ENCODE data around the gene SERPINB1.
"Not testable (repeated sequence)": the region's sequence is repeated elsewhere in the genome, so short reads cannot be mapped to it uniquely, and the experiment has no call there.

The SERPINB1 gene

DNA sequence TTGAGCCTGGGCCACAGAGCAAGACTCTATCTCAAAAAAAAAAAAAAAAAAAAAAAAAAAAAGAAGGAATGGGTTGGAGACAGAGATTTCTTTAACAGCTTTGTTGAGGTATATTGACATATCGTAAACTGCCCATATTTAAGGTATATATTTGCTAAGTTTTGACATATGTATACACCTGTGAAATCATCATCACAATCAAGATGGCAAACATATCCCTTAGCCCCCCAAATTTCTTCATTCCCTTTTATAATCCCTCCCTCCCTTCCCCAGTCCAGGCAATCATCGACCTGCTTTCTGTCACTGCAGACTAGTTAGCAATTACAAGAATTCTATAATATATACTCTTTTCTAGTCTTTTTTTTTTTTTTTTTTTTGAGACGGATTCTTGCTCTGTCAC, 29.0 kb downstream of the SERPINB1 start:
- no peak for DNase-seq (ENCODE audit: low read depth)

DNA sequence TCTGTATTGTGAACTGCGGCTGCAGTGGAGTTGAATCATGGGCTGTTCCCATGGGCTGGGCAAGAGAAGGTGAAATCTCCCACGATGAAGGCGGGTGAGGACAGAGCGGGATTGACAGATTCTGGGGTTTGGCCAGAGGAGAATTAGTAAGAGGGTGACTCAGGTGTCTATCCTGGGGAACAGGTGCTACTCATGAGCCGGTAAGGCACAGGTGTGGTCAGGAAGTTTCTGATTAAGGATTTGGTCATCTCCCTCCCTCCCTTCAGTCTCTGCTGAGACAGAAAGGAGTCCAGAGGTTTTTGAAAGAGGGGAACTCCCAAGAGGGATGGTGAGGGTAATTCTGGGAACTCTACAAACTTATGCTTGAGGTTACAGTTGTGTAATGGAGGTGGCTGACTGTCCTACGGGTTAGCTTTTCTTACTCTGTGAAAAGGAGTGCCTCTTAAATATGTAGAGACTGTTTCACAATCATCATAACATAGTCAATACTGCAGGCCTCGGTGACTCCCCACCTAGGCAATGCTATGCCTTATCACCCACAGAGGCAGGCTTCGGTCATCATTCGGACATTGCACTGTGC, 31.5 kb downstream of the SERPINB1 start:
- DNase-seq (ENCODE audit: low read depth) = no peak

DNA sequence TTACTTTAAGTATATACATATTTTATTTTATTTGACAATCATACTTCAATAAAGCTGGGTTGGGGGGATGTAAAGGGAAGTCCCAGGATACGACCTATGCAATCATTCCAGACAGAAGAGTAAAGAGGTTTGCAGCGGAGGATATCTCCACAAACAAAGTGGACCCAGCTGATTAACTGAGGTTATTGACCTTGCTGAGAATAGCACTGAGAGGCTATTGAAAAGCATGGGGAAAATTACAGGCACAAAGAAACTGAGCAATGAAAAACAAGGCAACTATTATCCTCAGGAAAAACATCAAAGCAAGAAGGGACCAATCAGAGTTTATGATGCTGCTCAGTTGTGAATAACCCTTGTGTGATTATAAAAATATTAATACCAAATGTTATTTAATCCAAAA, 32.6 kb downstream of the SERPINB1 start:
- no peak for DNase-seq (ENCODE audit: low read depth)

DNA sequence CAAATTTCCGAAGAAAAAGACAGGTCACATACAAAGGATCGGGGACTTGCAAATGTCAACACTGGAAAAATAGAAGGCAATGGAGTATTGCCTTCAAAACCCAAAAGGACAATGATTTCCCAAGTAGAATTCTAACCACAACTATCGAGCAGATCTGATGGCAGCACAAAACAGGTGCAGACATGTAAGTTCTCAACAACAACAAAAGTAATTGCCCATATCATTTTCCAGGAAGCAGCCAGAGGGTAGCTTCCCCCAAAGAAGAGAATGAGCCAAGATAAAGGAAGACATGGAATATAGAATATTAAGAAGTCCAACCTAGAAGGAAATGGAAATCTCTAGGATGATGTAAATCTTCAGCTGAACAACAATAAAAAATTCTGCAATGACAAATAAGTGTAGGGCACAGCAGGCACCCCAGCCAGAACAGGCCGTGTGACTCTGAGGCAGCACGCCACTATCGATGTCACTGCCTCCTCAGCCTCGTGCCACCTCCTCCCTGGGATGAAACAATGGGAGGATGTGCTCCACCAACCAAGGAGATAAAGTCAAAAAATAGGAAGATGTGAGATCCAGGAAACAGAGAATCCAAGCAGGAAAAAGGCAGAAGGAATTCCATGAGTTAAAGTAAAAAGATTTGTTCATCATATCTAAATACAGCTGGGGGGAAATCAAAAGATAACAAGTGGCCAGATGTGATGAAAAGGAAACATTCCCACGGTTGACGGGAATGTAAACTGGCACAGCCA, 34.1 kb downstream of the SERPINB1 start:
- no peak for DNase-seq (ENCODE audit: low read depth)

DNA sequence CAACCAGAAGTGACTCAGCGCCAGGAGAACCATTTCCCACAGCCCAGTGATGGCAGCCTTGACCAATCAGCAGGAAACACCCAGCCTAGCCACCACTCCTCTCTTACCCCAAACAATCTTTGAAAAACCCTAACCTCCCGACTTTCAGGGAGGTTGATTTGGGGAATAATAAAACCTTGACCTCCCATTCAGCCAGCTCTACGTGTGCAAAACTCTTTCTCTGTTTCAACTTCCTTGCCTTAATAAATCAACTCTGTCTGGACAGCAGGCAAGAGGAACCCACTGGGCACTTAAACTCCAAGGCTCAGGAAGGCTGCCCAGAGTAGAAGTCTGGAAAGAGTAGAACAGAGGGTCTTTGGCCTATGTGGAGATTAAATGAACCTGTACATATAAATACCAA, 35.0 kb downstream of the SERPINB1 start:
- no peak for DNase-seq (ENCODE audit: low read depth)

DNA sequence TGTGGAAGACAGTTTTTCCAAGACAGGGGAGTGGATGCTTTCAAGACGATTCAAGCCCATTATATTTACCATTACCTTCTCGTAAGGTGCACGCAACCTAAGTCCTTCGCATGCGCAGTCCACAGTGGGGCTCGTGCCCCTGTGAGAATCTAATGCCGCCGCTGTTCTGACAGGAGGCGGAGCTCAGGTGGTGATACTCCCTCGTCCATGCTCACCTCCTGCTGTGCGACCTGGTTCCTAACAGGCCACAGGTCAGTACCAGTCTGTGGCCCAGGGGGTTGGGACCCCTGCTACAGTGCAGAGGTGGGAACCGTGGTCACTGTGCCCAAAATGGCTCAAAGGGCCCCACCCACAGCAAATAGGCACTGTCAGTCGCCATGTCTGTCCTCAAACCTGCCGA, 36.6 kb downstream of the SERPINB1 start:
- no peak for DNase-seq (ENCODE audit: low read depth)

DNA sequence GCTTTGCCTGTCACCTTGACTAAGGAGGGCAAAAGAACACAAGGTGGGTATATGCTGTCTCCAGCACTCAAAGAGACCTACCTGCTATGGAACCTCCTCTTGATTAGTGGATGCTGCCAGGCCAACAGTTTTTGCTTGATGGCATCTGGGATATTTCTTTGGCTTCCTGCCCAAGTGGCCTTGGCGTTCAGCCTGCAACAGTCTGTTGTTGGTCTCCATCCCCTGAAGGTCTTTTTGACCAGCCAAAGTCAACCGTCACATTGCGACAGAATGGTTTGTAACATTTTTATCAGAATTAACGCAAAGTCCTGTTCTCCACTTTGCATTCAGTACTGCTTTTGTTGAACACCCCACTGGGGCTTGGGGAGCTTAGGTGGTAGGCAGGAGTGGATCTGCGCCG, 37.1 kb downstream of the SERPINB1 start:
- no peak for DNase-seq (ENCODE audit: low read depth)

DNA sequence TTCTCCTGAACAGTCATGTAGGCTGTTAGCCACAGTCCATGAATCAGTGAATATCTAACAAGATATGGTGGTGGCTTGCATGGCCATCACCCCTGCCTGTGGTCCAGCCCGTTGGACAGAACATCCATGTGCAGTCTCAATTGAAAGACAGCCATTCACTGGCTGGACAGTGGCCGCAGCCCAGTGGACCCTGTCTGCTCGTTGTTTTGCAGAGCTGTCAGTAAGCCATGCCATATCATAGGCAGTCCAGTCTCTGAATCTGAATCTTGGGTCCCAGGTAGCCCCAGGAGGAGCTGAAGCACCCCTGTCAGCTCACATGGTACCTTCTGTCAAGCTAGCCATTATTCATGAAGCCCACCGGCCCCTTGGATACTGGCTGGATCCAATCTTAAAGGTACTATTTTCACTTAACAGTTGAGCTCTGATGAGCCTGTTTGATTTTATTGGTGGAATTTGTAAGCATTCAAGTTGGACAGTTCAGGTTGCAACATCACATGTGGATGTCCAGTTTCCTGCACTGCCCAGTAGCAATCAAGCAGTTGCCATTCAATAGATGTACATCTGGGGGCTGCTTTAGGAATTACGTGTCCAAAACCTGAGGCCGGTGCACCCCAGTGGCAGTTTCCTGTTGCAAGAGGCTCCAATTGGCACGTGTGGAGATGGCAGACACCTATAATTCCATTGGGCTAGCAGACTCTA, 37.8 kb downstream of the SERPINB1 start:
- no peak for DNase-seq (ENCODE audit: low read depth)

DNA sequence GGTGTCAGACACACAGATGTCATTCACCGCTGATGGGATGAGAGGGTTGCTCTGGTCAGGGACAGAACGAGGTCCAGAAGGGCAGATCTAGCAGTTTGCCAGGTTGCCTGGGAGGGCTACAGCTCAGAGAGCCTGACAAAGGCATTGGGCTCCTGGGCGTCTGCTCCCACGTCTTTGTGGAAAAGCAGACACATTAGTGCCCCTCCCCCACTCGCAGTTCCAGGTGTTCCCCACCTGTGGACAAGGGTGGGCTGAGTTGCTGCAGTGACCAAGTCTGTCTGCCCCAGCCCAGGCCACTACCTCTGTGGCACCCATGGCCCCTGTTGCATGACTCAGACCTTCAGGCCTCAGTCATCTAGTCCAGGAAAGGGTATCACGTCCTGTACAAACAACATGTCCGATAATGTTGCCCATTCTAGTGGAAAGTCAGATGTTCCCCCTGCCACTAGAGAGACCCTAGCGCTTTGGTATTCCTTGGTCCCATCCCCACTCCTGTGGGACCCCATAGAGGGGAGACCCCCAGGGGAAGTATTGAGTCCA, 39.1 kb downstream of the SERPINB1 start:
- no peak for DNase-seq (ENCODE audit: low read depth)

DNA sequence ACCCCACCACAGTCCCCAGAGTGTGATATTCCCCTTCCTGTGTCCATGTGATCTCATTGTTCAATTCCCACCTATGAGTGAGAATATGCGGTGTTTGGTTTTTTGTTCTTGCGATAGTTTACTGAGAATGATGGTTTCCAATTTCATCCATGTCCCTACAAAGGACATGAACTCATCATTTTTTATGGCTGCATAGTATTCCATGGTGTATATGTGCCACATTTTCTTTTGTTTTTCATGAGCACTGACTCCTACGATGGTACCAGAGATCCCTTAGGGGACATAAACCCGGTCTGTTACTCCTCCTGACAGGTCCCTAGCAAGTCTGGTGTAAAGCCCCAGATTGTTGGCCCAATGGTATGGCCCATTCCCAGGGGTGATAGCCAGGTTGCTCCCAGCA, 40.0 kb downstream of the SERPINB1 start:
- DNase-seq (ENCODE audit: low read depth) = not testable (repeated sequence)

DNA sequence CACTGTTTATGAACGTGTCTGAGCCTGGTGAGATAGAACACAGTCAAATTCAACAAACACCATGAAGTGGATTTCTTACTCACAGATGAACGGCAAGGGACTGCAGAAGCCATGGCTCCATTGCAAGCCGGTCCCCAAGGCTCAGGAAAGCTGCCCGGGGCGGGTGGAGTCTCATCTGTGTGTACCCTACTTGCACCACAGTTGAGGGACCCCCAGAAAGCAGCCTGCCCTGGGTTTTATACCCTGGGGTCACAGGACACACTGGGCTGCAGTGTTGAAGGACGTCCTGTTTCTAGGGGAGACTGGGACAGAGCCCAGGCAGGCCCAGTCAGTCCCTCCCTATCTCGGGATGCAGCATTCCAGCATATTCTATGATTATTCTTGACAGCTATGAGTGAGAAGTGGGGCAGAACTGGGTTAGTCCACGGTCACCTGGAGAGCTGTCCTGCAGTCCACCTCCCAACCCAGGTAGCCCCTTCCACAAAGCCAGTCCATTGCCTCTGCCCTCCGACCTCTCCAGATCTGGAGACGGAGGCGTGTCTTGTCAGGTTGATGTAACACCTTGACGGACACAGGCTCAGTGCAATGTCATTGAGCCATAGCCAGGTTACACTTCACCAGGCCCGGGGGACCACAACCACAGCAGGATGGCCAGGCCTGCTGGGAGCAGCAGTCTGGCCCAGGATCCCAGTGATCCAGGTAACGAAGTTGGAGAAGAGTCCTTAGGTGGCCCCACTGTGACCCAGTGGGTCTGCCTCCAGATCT, 40.9 kb downstream of the SERPINB1 start:
- no peak for DNase-seq (ENCODE audit: low read depth)

DNA sequence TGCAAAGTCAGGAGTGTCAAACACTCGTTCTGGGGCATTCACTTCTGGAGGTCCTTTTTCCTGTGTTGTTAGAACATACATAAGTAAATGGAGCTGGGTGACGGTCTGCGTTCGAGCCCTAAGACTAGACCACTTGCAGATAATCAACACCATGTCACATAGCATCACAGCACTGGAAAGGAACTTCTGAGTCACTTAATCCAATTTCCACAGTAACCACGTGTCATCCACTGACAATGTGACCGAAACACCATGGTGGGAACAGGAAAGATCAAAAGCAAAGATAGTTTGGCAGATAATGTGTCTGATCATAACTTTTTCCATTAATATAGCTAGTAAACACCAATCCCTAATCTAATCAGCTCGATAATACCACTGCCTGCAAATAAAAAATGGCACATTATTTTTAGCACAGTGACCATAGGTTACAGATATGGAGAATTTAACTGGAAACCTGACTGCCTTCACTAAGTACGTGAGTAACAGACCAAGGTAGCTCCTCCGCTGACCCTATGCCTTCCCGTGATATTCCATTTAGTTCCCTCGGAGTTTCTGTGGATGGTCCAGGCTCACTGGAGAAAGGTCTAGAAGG, 41.6 kb downstream of the SERPINB1 start:
- no peak for DNase-seq (ENCODE audit: low read depth)

DNA sequence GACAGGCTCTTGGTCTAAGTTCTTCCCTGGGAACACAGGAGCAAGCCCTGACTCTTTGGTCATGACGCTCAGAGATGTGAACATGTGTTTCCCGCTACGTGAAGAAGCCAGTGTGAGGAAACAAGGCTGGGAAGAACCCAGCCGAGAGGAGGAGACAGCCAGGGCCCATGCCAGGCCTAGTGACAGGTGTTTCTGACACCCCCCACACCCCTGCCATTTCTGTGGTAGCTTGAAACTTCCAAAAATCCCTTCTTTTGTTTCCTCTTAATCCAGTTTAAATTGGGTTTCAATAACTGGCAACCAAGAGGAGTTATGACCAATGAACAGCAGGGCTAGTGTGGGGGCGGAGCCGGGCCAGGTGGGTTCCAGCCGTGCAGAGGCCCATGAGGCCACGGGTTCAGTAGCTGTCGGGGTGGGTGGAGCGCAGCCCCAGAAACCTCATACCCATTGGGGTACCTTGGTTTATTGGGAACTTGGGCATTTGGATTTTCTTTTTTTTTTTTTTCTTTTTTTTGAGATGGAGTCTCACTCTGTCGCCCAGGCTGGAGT, 43.0 kb downstream of the SERPINB1 start:
- no peak for DNase-seq (ENCODE audit: low read depth)

DNA sequence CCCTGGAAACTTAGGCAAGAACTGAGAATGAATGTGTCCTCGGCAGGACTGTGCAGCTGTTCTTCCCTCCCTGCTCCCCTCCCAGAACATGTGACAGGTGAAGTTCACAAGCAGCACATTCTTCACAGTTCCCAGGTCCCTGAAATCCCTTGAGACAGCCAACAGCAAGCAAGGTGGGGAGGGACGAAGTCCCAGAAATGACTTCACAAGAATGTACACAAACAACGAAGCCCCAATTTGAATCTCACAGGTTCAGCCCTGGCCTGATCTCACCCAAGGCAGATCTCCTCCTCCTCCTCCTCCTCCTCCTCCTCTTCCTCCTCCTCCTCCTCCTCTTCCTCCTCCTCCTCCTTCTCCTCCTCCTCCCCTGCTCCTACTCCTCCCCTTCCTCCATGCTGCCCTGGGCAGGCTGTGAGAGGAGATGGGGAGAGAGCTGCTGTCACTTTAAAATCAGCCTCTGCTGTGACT, 44.1 kb downstream of the SERPINB1 start:
- DNase-seq (ENCODE audit: low read depth) = no peak

DNA sequence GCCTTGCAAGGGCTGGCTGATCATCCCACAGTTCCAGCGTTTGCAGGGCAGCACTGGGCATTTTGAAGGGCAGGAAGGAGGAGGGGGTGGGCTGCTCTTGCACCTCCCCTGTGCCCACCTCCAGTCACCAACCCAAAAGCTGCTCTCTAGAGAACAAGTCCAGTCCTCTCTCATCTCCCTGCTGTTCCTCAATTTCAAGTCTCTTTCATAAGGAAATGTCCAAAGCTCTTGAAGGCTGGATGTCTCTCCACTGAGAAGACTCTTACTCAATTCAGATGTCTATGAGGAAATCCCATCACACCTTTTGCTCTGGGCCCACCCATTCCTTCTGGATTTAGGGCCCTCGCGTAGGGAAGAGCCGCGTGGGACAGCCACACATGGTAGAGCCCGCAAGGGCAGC, 44.8 kb downstream of the SERPINB1 start:
- no peak for DNase-seq (ENCODE audit: low read depth)

DNA sequence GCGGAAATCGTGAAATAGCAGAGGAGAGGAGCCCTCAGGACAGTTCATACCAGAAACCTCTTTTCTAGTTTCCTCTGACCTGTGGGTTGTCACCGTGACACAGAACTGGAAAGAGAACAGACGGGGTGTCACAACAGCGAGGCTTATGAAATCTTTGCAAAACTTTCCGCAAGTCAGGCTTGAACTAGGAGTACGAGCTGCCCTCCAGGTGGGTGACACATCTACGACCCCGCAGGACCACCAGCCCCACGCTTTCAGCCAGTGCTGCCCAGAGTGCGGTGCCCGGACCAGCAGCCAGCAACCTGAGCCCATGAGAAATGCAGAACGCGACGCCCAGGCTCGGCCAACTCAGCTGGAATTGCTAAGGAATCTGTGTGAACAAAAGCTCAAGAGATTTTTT, 45.7 kb downstream of the SERPINB1 start:
- DNase-seq (ENCODE audit: low read depth) = no peak

DNA sequence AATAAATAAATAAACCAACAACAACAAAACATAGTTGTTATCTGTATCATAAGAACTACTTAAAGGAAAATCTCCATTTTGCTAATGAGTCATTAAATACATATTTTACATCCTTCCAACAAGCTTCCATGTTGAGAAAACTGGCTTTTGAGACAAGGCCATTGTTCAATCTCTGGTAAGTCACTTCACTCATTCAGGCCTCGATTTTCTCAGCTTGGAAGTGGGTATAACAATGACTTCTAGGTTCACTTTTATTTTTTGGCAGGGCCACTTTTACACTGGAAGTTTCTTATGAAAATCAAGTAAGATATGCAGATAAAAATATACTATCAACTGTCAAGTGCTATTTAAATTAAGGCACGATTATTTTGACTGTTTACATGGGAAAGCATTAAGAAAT, 46.5 kb downstream of the SERPINB1 start:
- DNase-seq (ENCODE audit: low read depth) = no peak

DNA sequence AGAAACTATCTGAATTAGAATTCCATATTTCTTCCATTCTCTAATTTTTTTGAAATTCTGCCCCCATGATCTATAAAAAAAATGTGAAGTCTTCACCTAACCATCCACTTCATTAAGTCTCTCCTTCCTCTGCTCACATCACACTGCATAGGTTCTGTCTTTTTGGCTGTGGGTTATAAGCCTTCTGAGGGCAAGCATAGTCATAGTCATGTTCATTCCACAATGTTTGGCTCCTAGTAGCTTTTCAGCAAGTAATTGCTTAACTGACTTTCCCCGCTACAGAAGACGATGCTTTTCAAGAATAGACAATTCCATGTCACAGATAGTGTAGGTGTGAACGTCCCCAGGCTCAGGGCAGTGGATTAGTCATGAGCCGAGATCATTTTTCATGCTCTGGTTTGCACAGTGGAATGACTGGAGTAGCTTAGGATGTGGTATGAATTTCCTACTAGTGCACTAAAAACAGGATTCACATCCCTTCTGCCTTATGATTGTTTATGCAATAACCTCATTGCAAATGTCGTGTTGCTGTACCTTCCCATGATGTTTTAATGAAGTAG, 47.4 kb downstream of the SERPINB1 start:
- no peak for DNase-seq (ENCODE audit: low read depth)

DNA sequence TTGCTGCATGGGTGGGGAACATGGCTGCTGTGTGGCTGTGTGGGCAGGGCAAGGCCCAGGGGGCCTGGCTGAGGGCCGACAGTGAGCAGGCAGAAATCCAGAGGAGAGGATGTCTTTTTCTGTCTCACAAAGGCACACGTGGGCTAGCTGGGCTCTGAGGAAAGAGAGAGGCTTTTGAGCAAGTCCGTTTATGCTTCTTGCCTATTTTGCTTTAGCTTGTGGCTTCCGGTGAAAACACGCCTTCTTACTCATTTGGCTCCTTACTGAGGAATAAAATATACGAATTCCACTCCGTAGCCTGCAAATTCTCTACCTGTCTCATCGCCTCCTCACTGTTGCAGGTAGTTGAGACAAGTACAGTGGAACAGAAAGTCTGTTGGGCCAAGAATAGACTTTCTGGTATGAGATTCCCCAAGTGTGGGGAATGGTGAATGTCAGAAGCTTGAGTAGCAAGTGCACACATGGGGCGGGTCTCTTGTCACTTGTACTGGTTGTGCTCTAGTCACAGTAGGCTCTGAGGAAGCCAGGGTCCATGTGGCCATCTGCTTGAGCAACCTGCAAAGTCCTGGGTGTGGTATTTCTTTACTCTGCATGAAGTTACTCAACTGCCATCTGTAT, 48.0 kb downstream of the SERPINB1 start:
- no peak for DNase-seq (ENCODE audit: low read depth)

DNA sequence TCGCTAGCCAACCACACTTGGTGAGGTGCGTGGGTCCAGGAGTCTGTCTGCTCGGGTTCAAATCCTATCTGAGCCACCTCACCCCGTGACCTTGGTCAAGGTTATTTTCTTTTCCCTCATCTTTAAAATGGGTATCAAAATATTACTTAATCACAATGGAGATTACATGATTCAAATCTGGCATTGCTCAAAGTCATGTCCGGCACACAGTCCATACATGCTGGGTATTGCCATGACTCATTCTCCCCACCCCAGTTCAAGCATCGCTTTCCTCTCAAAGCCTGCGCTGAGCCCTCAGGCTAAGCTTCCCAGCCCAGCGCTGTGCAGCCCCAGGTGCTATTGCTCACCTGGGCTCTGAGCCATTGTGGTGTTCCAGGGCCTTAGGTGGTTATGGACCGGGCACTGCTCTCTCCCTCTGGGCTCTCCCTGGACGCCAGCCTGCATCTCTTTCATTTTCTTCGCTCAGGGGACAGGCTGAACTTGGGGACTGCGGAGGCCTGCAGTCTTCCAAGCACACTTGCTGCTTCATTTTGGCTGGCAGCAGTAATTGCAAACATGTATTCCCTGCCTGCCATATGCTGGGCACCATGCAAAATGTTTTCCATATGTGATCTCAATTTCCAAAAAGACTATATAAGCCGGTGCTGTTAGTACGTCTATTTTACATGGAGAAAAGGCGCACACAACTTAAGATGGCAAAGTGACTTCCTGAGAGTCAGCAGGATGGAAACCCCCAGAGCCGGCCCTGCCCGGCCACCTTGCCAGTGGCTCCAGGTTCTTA, 49.1 kb downstream of the SERPINB1 start:
- DNase-seq (ENCODE audit: low read depth) = no peak

Data from stimulated activated CD8-positive, alpha-beta memory T cell treated with anti-CD3 and anti-CD28 coated beads, Interleukin-15, amount 100 ng/mL, for 1 hour (primary cell).